NT2/D1 (cell line): ENCODE measurements around the gene MAP2K7.

Experiments
- SUZ12 ChIP-seq: IDR thresholded peaks from 2 replicates; pipeline ENCODE4 v1.6.1; 2011; ENCODE audit not compliant: insufficient read length, insufficient read depth; ENCODE audit errors: extremely low read depth
- ZNF274 ChIP-seq: IDR thresholded peaks from 2 replicates; pipeline ENCODE4 v1.6.1; 2011; ENCODE audit warnings: mild to moderate bottlenecking, low read depth, low read length

GRCh38 chr19:7911508-7912143 is 7.9 kb downstream of the MAP2K7 start:
- TF ChIP-seq SUZ12 (no peak), ZNF274 (no peak)
